KMS-11 (cell line): ENCODE data around the gene MAMDC4.
"Not testable (repeated sequence)": the region's sequence is repeated elsewhere in the genome, so short reads cannot be mapped to it uniquely, and the experiment has no call there.

Experiments used
- H2AFZ ChIP-seq: fragments of 200-600 bp; sonication (generic); 2 replicates; pipeline ENCODE4 v1.6.1; 2016; ENCODE audit warnings: antibody characterized with exemption, mixed run types, low read depth
- H3K27ac ChIP-seq: fragments of 200-600 bp; sonication (generic); 2 replicates; pipeline ENCODE4 v1.6.1; 2016; ENCODE audit warnings: mild to moderate bottlenecking, mixed run types
- H3K27me3 ChIP-seq: fragments of 200-600 bp; sonication (generic); 2 replicates; pipeline ENCODE4 v1.6.1; 2017; ENCODE audit warnings: mild to moderate bottlenecking, low read depth, mixed run types, moderate library complexity; ENCODE audit not compliant: insufficient read depth
- H3K36me3 ChIP-seq: fragments of 200-600 bp; sonication (generic); 2 replicates; pipeline ENCODE4 v1.6.1; 2017; ENCODE audit warnings: mild to moderate bottlenecking, mixed run types; ENCODE audit not compliant: insufficient read depth
- H3K4me1 ChIP-seq: fragments of 200-600 bp; sonication (generic); 2 replicates; pipeline ENCODE4 v1.6.1; 2016; ENCODE audit warnings: mild to moderate bottlenecking, low read depth, mixed run types; ENCODE audit not compliant: poor library complexity, severe bottlenecking
- H3K4me2 ChIP-seq: fragments of 200-600 bp; sonication (generic); 2 replicates; pipeline ENCODE4 v1.7.0; 2016; ENCODE audit warnings: mild to moderate bottlenecking, mixed run types
- H3K4me3 ChIP-seq: fragments of 200-600 bp; sonication (generic); IDR thresholded peaks from 2 replicates; pipeline ENCODE4 v1.6.1; 2017; ENCODE audit warnings: low read depth, low read length, mixed read lengths; ENCODE audit not compliant: insufficient read depth
- H3K79me2 ChIP-seq: fragments of 200-600 bp; sonication (generic); 2 replicates; pipeline ENCODE4 v1.6.1; 2016; ENCODE audit warnings: low read depth, mixed run types; ENCODE audit not compliant: insufficient read depth
- H3K9ac ChIP-seq: fragments of 200-600 bp; sonication (generic); 2 replicates; pipeline ENCODE4 v1.6.1; 2016; ENCODE audit warnings: mild to moderate bottlenecking, mixed run types
- H4K20me1 ChIP-seq: fragments of 200-600 bp; sonication (generic); 2 replicates; pipeline ENCODE4 v1.6.1; 2016; ENCODE audit warnings: mild to moderate bottlenecking, mixed run types; ENCODE audit not compliant: insufficient read depth
- TF ChIP-seq, protein P1 (sequence below): fragments of 200-600 bp; sonication (generic); conservative IDR thresholded peaks from 2 replicates; pipeline ENCODE4 v1.6.1; 2017; ENCODE audit warnings: low read depth, mild to moderate bottlenecking, antibody characterized with exemption, low read length, moderate library complexity, mixed read lengths

Gene MAMDC4

GRCh38 chr9:136831002-136831719 is 21.0 kb upstream of the MAMDC4 start:
- TF ChIP-seq, protein P1, sequence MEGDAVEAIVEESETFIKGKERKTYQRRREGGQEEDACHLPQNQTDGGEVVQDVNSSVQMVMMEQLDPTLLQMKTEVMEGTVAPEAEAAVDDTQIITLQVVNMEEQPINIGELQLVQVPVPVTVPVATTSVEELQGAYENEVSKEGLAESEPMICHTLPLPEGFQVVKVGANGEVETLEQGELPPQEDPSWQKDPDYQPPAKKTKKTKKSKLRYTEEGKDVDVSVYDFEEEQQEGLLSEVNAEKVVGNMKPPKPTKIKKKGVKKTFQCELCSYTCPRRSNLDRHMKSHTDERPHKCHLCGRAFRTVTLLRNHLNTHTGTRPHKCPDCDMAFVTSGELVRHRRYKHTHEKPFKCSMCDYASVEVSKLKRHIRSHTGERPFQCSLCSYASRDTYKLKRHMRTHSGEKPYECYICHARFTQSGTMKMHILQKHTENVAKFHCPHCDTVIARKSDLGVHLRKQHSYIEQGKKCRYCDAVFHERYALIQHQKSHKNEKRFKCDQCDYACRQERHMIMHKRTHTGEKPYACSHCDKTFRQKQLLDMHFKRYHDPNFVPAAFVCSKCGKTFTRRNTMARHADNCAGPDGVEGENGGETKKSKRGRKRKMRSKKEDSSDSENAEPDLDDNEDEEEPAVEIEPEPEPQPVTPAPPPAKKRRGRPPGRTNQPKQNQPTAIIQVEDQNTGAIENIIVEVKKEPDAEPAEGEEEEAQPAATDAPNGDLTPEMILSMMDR: no peak
- no peak overlapping the region for H3K27ac ChIP-seq
- no peak overlapping the region for H2AFZ ChIP-seq
- H3K36me3 ChIP-seq: no peaks in the 10 kb centered on the region
- no peaks in the 10 kb centered on the region for H3K4me1 ChIP-seq
- H3K79me2 ChIP-seq: no peaks in the 10 kb centered on the region
- no peaks in the 10 kb centered on the region for H4K20me1 ChIP-seq
- H3K9ac ChIP-seq: no peak overlapping the region
- no peak overlapping the region for H3K4me3 ChIP-seq
- no peaks in the 10 kb centered on the region for H3K27me3 ChIP-seq
- H3K4me2 ChIP-seq: no peak overlapping the region

GRCh38 chr9:136831720-136832104 is 20.4 kb upstream of the MAMDC4 start:
- no peak overlapping the region for H3K27ac ChIP-seq
- TF ChIP-seq, protein P1: no peak

GRCh38 chr9:136832581-136832980 is 19.6 kb upstream of the MAMDC4 start:
- no peaks in the 10 kb centered on the region for H3K27me3 ChIP-seq
- no peak overlapping the region for H3K27ac ChIP-seq
- TF ChIP-seq, protein P1: no peak
- H3K79me2 ChIP-seq: no peaks in the 10 kb centered on the region
- no peak overlapping the region for H2AFZ ChIP-seq
- no peak overlapping the region for H3K4me3 ChIP-seq
- H3K9ac ChIP-seq: no peak overlapping the region
- no peaks in the 10 kb centered on the region for H3K36me3 ChIP-seq
- H3K4me1 ChIP-seq: no peaks in the 10 kb centered on the region
- H4K20me1 ChIP-seq: no peaks in the 10 kb centered on the region
- H3K4me2 ChIP-seq: no peak overlapping the region

More at GRCh38 chr9:136831720-136832104, 20.4 kb upstream of the MAMDC4 start:
- Histone ChIP-seq H3K4me2 (no peak overlapping the region), H4K20me1 (no peaks in the 10 kb centered on the region), H3K27me3 (no peaks in the 10 kb centered on the region), H3K9ac (no peak overlapping the region), H2AFZ (no peak overlapping the region), H3K4me3 (no peak overlapping the region), H3K4me1 (no peaks in the 10 kb centered on the region), H3K79me2 (no peaks in the 10 kb centered on the region), H3K36me3 (no peaks in the 10 kb centered on the region)

DNA sequence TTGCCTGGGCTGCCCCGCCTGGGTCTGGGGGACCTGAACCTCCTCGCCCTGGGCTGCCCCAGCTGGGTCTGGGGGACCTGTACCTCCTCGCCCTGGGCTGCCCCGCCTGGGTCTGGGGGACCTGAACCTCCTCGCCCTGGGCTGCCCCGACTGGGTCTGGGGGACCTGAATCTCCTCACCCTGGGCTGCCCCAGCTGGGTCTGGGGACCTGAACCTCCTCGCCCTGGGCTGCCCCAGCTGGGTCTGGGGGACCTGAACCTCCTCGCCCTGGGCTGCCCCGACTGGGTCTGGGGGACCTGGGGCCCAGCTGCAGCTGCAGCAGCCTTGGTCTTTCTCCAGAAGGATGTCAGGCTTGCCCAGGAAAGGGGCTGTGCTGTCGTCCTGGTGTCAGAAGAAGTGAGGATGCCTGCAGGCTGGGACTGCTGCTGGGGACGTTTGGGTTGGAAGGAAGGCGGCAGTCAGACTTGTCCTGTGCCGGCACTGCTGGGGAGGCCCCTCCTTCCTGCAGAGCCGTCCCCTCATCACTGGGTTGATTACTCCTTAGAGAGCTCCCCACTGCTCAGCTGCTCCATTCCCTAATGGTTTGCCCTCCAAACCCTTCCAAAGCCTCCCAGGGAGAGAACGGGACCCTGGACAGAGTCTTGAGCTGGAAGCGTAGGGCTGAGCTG is 18.6 kb upstream of the MAMDC4 start:
- not testable (repeated sequence) for H3K9ac ChIP-seq, H4K20me1 ChIP-seq, H3K4me2 ChIP-seq, H3K27ac ChIP-seq, H3K4me3 ChIP-seq, H3K27me3 ChIP-seq, H3K79me2 ChIP-seq, H3K4me1 ChIP-seq, H3K36me3 ChIP-seq, H2AFZ ChIP-seq
